ENCODE data around the gene TNFRSF8.

The TNFRSF8 gene

DNA sequence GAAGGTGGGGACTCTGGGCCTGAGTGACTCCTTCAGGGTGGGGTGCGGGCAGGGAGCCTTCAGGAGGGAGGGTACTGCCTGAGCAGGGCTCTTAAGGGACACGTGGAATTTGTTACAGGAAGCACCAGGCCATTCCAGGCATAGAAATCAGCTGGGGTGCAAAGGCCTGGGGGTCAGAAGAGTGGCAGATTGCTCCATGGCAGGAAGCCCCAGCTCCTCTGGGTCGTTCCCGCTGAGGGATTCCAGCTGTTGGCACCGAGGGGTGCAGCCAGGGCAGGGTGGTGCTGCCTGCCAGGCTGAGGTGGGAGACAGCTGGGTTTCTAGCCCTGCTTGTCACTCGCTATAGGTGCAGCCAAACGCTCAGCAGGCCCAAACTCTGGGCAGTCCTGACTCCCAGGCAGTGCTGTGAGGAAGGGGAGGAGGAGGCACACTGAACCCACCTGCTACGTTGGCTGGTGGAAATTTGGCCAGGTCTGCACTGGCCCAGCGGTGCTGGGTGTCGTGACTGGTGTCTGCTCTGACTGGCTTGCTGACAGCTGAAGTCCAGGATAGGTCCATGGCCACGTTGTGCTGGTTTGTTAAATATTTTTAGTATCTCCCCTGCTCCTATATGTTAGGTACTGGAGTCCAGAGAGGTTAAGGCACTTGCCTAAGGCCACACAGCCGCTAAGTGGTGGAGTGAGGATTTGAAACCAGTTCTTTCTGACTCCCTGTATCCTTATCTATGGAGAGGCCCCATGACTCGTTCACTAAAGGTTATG is 123.0 kb downstream of the TNFRSF8 start:
- no peak overlapping the region for H3K4me3 ChIP-seq (ENCODE audit: low read depth, low read length)

DNA sequence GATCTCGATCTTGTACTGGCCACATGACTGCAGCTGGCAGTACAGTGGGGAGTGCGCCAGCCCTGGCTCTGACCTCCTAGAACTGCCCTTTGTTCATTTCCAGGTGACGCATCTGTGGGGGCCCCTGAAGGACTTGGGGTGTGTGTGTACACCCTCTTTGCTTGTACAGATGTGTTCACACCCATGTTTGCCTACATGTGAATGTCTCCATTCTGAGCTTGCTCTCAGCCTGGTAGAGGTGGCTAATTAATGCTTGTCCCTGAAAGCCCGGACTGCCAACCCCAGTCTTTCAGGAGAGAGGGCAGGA is 123.5 kb downstream of the TNFRSF8 start:
- H3K4me3 ChIP-seq (ENCODE audit: low read depth, low read length): no peak overlapping the region

DNA sequence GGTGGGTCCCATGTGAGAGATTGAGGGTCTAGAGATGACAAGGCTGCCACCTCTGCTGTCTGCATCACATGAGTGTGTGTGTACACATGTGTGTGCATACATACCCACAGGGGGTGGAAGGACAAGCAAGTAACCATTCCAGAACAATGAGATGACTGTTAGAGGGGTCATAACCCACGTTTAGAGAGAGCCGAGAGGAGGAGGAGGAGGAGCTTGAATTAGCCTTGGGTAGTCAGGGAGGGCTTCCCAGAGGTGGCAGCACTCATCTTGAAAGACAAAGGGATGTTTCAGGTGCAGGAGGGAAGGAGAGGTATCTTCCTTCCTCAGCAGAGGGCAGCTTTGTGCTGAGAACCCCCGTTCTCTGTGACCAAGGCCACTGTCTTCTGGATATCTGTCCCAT is 125.0 kb downstream of the TNFRSF8 start:
- H3K4me3 ChIP-seq (ENCODE audit: low read depth, low read length): no peak overlapping the region

DNA sequence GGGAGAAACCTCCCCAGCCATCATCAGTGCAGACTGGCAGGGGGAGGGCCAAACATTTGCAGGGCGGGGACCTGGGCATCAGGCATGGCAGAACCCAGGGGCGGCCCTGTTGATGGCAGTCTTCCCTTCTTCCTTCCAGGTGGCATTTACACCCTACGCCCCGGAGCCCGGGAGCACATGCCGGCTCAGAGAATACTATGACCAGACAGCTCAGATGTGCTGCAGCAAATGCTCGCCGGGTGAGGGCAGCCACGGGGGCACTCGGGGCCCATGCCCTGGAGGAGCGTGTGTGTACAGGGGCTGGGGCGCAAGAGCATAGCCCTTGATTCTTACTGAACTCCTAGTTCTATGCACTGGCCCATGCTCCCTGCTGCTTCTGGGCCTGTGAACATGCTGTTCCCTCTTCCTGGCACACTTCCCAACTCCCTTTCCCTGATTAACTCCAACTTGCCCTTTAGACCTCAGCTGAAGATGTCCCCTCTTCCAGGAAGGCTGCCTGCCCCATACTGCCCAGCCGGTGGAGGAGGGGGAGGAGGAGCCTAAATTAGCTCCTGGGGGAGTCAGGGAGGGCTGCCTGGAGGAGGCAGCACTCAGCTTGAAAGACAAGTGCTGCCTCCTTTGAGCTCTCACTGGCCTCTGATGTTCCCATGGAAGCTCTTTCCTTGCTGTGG is 125.7 kb downstream of the TNFRSF8 start:
- H3K4me3 ChIP-seq (ENCODE audit: low read depth, low read length): no peak overlapping the region

DNA sequence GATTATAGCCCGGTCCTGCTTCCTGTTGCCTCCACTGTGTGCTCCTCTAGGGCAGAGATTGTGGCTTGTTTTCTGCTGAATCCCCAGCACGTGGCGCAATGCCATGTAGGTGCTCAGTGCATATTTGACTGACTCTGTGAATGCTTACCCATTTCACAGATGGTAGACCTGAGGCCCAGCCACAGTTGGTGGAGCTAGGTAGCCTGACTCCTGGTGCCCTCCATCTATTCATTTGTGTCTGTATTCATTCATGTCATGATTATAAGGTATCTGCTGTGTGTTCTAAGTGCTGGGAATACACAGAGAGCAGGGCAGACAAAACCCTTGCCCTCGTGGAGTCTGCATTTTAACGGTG is 126.2 kb downstream of the TNFRSF8 start:
- no peak overlapping the region for H3K4me3 ChIP-seq (ENCODE audit: low read depth, low read length)

DNA sequence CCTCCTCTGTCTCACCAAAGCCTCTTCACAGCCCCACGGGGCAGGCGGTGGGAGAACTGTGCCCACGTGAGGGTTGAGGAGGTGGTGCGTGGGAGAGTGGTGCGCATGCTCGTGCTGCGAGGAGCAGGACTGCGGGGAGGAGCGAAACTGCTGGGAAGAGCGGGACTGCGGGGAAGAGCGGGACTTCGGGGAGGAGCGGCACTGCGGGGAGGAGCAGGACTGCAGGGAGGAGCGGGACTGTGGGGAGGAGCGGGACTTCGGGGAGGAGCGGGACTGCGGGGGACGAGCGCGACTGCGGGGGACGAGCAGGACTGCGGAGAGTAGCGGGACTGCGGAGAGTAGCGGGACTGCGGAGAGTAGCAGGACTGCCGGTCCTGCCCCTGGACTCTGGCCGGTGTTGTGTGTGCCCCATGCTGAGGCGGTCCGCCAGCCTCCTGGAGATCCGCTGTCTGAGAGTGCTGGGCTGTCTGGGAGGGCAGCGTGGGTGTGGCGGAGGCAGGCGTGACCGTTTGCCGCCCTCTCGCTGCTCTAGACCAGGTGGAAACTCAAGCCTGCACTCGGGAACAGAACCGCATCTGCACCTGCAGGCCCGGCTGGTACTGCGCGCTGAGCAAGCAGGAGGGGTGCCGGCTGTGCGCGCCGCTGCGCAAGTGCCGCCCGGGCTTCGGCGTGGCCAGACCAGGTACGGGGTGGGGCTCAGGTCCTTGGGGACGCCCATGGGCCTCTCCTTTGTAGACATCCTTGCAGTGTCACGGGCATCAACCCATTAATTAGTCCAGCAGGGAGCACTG is 128.3 kb downstream of the TNFRSF8 start:
- no peak overlapping the region for H3K4me3 ChIP-seq (ENCODE audit: low read depth, low read length)
